GM19043 (cell line): ENCODE data around the gene SASS6.
"Not testable (repeated sequence)": the region's sequence is repeated elsewhere in the genome, so short reads cannot be mapped to it uniquely, and the experiment has no call there.

Experiments used
- ATAC-seq: cut with Tn5 transposase; IDR thresholded peaks from one replicate; pipeline ENCODE4 v1.9.1; 2021; ENCODE audit warnings: low read depth; ENCODE audit not compliant: unreplicated experiment

The SASS6 gene

DNA sequence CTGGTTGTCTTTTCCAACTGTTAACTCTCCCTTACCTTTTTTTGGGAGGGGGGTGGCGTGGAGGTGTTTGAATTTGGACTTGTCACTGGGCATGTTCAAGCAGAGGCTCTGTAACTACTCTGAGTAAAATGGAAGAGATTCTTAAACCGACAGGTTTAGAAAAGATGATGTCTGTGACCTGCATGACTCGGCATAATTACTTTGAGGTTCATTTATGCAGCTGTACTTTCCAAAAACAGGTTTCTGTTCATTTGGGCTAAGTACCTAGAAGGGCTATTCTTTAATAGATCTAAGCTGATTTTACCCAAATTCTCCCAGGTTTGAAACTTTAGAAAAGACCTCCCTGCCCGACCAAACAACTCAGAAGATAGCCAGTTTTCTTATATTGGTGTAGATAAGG, 82.6 kb downstream of the SASS6 start:
- ATAC-seq = no peak

DNA sequence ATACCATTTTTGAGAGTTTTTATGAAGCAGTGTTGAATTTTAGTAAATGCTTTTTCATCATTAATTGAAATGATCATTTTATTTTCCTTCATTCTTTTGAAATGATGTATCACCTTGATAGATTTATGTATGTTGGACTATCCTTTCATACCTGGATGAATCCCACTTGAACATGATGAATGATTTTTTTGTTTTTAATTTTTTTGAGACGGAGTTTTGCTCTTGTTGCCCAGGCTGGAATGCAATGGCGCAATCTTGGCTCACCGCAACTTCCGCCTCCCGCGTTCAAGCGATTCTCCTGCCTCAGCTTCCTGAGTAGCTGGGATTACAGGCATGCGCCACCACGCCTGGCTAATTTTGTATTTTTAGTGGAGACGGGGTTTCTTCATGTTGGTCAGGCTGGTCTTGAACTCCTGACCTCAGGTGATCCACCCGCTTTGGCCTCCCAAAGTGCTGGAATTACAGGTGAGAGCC, 85.5 kb downstream of the SASS6 start:
- not testable (repeated sequence) for ATAC-seq

DNA sequence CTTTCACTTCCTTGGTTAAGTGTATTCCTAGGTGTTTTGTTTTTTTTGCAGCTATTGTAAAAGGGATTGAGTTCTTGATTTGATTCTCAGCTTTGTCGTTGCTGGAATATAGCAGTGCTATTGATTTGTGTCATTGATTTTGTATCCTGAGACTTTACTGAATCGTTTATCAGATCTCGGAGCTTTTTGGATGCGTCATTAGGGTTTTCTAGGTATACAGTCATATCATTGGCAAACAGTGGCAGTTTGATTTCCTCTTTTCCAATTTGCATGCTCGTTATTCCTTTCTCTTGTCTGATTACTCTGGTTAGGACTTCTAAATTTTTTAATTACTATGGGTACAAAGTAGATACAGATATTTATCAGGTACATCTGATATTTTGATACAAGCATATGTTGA, 87.5 kb downstream of the SASS6 start:
- ATAC-seq = no peak

DNA sequence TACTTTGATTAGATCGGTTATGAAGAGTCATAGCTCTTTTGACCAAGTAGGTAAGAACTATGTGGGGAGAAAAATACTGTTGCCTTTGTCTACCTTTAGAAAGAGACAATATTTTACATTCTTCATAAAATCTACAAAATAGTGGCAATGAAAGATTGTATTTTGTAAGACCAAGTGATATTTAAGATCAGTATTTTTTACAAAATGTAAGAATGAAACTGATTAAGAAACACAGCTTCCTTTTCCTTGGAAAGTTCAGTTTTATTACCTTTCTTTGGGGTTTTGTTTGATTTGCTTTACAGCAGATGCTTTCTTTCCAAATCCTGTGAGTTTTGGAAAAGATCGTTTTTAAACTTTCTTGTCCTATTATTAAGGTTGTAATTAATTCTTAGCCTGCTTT, 93.1 kb downstream of the SASS6 start:
- ATAC-seq = no peak

DNA sequence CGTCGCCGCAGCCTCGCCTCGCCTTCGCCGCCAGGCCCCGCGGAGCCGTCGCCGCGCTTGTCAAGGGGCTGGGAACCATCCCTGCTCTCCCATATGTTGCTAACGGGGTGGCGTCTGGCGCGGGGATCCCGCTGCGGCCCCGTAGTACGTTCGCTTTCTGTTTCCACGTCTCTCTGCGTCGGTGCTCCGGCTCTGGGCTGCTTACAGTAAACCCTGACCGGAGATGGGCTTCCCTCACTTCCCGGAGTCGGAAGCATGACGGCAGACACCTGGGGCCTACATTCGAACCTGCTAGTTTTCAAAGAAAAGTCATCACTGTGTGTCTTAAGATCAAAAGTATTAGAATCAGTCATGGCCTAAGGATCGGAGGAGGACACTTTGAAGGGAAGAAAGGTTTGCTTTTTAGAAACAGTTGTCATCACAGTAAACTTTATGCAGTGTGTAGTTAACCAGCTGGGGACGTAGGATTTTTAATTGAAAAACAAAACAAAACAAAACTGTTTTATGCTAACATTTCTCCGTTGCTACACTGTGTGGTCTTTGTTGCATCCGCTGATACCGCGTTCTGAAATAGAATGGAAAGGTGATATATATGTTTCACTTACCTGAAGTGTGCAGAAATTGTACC, 94.0 kb downstream of the SASS6 start:
- ATAC-seq = peak; percentile 48

DNA sequence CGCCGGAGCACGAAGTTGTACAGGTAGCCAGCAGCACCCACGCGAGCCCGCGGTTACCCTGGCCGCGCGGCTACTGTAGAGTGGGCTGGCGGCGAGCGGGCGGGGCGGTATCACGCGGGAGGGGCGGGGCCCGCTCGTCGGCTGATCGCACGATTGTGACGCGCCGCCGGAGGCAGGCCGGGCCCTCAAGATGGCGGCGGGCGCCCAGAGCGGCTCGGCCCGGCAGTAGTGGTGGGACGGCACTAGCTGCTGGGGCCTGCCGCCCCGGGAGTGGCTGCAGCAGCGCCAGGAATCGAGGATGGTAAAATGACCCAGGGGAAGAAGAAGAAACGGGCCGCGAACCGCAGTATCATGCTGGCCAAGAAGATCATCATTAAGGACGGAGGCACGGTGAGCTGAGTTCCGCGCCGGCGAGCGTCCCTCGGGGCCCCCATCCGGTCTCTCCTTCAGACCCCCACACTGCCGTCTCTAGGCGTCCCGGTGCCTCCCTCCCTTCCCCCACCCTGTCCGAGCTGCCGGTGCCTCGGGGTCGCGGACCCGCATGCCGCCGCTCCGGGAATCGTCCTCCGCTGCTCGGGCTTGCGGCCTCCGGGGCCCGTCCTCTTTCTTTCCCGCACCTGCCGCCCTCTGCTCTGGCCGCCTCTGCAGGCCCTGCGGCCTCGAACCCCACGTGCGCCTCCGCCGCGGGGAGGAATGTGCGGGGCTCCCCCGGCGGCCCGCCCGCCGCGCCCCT, 94.6 kb downstream of the SASS6 start:
- peak; percentile 81 for ATAC-seq

DNA sequence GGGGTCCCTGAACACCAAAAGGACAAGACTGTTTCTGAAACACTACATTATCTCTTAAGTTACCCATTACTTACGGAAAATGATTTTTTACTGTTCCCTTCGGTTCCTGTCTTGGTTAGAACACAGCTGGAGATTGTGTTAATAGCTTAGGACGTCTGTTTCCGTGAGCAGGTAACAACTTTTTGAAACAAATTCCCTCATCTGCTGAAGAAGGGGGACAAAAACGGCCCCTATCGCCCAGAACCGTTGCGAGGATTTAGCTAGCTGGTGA, 95.1 kb downstream of the SASS6 start:
- no peak for ATAC-seq

DNA sequence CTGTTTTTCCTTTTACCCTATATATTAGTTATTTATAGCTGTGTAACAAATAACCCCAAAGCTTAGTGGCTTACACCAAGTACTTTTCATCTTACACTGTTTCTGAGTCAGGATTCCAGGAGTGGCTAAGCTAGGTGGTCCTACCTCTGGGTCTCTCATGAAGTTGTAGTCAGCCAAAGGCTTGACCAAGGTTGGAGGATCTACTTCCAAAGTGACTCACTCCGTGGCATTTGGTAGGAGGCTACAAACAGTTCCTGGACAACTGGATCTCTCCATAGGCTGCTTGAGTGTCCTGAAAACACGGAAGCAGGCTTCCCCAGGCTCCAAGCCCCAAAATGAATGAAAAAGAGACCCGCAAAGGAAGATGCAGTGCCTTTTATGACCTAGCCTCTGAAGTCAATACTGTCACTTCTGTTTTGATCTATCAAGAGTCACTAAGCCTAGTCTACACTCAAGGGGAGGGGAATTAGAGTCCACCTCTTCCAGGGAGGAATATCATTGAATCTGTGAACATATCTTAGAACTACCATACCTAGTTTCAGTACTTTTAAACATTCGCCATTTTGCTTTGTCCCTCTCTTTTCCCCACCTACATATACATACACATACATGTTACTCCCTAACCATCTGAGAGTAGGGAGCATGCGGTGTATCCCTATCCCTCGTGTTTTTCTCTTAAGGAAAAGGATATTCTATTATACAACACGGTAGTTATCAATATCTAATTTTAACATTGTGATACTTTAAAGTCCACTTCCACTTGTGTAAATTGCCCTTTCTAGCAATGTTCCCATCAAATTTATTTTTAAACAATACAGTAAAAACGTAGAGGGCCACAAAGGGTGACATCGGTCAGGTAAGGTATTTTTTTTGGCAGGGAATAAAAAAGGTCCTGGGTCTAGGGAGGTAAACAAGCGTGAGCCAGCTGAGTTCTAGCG, 95.7 kb downstream of the SASS6 start:
- ATAC-seq = no peak

DNA sequence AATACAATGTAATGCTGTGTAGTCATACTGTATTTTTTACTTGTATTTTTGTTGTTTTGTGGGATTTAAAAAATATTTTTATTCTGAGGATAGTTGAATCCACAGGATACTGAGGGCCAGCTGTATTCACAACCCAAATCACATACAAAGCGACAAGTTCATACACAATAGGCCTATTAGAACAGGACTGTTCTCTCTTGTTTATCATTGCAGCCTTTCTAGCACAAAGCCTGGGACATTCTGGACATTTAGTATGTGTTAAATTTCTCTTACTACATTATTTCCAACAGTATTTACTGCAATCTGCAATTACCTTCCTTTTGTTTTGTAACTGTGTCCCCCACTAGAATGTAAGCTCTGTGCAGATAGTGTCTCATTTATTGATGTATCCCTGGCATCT, 97.5 kb downstream of the SASS6 start:
- ATAC-seq = no peak

DNA sequence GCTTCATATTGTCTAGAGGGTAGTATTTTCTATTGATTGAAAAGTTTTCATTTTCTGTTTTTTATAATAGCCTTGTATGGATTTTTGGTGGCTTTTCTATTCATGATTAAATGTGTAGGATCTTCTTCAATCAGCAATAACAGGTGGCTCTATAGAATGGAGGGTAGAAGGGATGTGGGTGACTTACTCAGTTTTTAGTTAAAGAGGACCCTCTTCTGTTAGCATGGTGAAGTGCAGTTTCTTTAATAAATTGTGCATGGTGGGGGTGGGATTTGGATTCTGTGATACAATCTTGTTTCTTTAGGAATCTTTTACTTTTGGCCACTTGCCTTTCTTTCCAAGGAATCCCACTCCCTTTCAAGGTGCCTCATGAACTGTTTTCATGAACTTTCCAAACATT, 98.3 kb downstream of the SASS6 start:
- no peak for ATAC-seq
